DND-41 (cell line): ENCODE measurements around the gene ZSCAN22.

Source experiments
- CTCF ChIP-seq: IDR thresholded peaks from 2 replicates; pipeline ENCODE4 v1.5.1; 2012; ENCODE audit warnings: borderline replicate concordance, low read length, moderate library complexity, mild to moderate bottlenecking; ENCODE audit not compliant: poor library complexity, severe bottlenecking; ENCODE audit errors: extremely low read depth
- EZH2 ChIP-seq: IDR thresholded peaks from 3 replicates; pipeline ENCODE4 v1.6.1; 2012; ENCODE audit warnings: borderline replicate concordance, low read depth, mild to moderate bottlenecking, moderate library complexity, low read length, inconsistent platforms; ENCODE audit not compliant: severe bottlenecking

- TF ChIP-seq EZH2 = no peak
- no peak for TF ChIP-seq CTCF
Observed at GRCh38 chr19:58380662-58381459, 54.1 kb downstream of the ZSCAN22 start, which contains the start of gene ZNF837.
